HG02870 (cell line): ENCODE measurements around the gene EIF4G1.
"Not testable (repeated sequence)": the region's sequence is repeated elsewhere in the genome, so short reads cannot be mapped to it uniquely, and the experiment has no call there.

Source experiments
- ATAC-seq: cut with Tn5 transposase; IDR thresholded peaks from one replicate; pipeline ENCODE4 v1.9.1; 2021; ENCODE audit warnings: mild to moderate bottlenecking, moderate library complexity; ENCODE audit not compliant: unreplicated experiment

Gene EIF4G1, protein sequence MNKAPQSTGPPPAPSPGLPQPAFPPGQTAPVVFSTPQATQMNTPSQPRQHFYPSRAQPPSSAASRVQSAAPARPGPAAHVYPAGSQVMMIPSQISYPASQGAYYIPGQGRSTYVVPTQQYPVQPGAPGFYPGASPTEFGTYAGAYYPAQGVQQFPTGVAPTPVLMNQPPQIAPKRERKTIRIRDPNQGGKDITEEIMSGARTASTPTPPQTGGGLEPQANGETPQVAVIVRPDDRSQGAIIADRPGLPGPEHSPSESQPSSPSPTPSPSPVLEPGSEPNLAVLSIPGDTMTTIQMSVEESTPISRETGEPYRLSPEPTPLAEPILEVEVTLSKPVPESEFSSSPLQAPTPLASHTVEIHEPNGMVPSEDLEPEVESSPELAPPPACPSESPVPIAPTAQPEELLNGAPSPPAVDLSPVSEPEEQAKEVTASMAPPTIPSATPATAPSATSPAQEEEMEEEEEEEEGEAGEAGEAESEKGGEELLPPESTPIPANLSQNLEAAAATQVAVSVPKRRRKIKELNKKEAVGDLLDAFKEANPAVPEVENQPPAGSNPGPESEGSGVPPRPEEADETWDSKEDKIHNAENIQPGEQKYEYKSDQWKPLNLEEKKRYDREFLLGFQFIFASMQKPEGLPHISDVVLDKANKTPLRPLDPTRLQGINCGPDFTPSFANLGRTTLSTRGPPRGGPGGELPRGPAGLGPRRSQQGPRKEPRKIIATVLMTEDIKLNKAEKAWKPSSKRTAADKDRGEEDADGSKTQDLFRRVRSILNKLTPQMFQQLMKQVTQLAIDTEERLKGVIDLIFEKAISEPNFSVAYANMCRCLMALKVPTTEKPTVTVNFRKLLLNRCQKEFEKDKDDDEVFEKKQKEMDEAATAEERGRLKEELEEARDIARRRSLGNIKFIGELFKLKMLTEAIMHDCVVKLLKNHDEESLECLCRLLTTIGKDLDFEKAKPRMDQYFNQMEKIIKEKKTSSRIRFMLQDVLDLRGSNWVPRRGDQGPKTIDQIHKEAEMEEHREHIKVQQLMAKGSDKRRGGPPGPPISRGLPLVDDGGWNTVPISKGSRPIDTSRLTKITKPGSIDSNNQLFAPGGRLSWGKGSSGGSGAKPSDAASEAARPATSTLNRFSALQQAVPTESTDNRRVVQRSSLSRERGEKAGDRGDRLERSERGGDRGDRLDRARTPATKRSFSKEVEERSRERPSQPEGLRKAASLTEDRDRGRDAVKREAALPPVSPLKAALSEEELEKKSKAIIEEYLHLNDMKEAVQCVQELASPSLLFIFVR (N-terminal part only)

DNA sequence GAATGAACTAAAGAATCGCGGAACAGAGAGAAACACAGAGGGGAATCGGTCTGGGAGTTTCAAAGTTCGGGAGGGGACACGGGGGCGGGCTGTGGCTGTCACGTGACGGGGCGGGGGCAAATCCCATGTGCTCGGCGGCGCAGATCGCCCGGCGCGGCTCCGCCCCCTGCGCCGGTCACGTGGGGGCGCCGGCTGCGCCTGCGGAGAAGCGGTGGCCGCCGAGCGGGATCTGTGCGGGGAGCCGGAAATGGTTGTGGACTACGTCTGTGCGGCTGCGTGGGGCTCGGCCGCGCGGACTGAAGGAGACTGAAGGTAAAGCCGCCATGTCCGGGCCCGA is at the start of gene EIF4G1:
TSS of gene EIF4G1 (plus strand) at position 244 of the 337 bp plus-strand sequence. CDS start 1,191 bp downstream, outside the sequence.
- ATAC-seq = peak; percentile 82

DNA sequence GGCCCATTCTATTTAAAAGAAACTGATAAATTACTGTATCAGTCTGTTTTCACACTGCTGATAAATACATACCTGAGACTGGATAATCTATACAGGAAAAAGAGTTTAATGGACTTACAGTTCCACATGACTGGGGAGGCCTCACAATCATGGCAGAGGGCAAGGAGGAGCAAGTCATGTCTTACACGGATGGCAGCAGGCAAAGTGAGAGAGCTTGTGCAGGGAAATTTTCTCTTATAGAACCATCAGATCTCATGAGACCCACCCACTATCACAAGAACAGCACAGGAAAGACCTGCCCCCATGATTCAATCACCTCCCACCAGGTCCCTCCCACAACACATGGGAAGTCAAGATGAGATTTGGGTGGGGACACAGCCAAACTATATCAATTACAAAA is 47.2 kb upstream of the EIF4G1 start:
- ATAC-seq = not testable (repeated sequence)

DNA sequence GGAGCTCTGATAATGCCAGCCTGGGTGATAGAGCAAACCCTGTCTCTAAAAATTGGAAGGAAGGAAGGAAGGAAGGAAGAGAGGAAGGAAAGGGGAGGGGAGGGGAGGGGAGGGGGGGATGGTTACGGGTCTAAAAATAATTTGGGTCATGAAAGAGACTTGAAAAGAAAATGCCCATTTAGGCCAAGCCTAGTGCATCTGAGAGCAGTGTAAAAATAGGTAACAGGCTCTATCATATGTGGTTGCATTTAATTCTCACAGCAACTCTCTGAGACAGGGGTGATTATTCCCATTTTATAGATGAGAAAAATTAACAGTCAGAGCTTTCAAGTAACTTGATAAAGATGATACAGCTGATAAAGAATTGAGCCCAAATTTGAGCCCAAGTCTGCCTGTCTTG is 42.1 kb upstream of the EIF4G1 start:
- no peak for ATAC-seq

DNA sequence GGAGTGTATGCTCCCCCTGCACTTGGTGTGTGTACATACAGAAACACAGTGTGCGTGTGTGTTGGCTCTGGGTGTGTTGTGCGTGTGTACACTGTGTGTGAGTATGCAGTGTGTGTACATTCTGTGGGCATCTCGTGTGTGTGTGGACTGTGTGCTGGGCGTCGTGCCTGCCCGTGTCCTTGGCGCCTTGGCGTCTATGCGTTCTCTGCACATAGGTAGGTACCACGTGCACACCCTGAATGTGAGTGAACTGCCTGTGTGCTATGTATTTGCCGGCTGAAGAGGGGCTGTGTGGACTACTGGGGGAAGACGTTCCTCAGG is 39.1 kb upstream of the EIF4G1 start:
- no peak for ATAC-seq

DNA sequence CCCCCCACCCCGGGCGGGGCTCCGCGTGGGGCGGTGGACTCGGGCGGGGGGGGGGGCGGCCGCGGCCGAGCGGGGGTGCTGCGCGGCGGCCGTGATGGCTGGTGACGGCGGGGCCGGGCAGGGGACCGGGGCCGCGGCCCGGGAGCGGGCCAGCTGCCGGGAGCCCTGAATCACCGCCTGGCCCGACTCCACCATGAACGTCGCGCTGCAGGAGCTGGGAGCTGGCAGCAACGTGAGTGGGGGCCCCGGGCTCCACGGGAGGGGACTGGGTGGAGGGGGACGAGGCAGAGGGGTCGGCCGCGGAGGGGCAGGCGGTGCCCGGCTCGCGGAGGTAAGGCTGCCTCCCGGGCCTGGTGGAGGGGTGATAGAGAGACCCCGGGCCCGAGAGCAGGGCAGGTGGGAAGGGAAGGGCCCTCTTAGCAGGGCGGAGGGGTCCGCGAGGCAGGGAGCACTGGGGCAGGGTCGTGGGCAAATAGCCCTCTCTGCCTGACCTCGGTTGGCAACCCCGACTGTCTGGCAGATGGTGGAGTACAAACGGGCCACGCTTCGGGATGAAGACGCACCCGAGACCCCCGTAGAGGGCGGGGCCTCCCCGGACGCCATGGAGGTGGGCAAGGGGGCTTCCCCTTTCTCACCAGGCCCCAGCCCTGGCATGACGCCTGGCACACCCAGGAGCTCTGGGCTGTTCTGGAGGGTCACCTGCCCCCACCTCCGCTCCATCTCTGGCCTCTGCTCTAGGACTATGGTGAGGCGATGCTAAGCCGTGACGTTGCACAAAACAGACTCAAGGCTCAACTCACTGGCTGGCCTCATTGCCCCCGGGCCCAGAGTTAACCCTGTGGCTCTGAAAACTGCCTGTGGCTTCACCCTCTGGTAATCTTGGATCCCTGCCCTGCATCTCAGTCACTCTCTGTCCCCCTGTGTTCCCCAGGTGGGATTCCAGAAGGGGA is 38.2 kb upstream of the EIF4G1 start, which contains the start of gene ECE2:
TSS of gene ECE2 (plus strand) at position 62 of the 950 bp plus-strand sequence. CDS start at position 194, 132 bp downstream.
- ATAC-seq = no peak

DNA sequence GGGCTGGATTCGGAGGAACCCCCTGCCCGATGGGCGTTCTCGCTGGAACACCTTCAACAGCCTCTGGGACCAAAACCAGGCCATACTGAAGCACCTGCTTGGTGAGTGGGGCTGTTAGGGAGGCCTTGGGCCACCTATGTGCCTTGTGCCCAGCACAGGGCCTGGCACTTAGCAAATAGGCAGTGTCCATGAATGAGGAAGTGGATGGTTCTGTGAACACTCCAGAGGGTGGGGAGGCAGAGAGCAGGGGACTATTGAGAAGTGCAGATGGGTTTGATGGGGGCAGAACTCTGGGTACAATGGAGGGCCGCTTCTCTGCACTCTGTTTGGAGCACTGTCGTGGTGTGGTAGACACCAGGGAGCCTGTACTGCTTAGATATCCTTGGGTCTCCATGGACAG is 37.0 kb upstream of the EIF4G1 start:
- no peak for ATAC-seq

DNA sequence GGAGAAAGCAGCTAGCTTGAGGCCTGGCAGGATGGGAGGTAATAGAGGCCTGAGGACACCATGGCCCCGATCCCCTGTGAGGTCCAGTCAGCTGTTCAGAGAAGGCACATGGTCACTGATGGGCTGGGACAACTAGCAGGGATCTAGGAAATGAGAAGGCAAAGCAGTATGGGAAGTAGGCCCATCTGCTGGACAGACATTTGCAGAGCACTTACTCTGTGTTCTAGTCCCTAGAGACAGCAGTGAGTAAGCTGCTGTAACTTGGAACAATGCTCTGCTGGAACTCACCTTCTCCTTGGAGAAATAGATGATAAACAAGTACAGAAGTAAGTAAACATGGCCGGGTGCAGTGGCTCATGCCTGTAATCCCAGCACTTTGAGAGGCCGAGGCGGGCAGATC is 31.5 kb upstream of the EIF4G1 start:
- ATAC-seq = no peak

DNA sequence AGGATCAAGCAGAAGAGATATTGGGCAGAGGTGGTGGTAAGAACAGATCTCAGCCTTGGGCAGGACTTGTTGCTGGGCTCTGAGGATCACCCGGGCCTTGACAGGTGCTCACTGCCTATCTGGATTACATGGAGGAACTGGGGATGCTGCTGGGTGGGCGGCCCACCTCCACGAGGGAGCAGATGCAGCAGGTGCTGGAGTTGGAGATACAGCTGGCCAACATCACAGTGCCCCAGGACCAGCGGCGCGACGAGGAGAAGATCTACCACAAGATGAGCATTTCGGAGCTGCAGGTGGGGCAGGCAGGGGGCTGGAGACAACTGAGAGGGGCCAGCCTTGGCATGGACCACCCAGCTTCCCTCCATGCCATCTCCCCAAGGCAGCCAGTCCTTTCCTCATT is 30.7 kb upstream of the EIF4G1 start:
- no peak for ATAC-seq

DNA sequence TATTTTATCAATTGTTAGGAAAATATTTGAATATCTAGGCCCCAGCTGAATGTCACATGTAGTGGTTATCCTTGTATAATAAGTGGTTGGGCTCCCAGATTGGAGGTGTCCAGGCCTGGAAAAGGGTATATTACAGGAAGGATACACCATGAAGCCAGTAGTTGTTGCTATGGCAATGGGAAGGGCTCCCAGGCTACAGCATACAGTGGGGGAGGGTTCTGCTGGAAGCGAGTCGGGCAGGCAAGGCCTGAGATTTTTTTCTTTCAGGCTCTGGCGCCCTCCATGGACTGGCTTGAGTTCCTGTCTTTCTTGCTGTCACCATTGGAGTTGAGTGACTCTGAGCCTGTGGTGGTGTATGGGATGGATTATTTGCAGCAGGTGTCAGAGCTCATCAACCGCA is 29.7 kb upstream of the EIF4G1 start:
- ATAC-seq = no peak

DNA sequence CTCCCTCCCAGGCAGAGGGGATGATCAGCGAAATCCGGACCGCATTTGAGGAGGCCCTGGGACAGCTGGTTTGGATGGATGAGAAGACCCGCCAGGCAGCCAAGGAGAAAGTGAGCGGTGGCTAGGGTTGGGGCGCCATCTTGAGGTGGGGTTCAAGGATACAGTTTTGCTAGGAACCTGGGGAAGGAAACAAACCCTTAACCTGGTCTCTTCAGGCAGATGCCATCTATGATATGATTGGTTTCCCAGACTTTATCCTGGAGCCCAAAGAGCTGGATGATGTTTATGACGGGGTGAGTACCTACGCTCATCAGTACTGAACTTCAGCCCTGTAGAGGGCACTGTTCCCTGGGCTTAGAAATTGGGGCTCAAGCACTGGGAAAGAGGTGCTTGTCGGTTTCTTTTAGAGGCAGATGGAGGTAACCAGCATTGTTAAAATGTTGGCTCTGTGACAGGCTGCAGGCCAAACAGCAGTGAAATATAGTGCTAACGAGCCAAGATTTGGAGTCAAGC is 24.9 kb upstream of the EIF4G1 start:
- no peak for ATAC-seq

DNA sequence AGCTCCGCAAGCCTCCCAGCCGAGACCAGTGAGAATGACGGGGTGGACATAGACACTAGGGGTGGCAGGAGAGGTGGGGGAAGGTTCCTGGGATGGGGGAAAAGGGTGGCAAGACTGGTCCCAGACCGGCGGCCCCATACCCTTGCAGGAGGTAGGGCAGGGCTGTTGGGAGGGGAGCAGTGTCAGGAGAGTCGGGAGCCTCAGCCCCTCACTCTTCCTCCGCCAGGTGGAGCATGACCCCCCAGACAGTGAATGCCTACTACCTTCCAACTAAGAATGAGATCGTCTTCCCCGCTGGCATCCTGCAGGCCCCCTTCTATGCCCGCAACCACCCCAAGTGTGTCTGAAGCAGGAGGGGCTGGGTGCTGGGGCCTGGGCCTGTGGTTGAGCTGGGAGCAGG is 24.1 kb upstream of the EIF4G1 start:
- no peak for ATAC-seq

DNA sequence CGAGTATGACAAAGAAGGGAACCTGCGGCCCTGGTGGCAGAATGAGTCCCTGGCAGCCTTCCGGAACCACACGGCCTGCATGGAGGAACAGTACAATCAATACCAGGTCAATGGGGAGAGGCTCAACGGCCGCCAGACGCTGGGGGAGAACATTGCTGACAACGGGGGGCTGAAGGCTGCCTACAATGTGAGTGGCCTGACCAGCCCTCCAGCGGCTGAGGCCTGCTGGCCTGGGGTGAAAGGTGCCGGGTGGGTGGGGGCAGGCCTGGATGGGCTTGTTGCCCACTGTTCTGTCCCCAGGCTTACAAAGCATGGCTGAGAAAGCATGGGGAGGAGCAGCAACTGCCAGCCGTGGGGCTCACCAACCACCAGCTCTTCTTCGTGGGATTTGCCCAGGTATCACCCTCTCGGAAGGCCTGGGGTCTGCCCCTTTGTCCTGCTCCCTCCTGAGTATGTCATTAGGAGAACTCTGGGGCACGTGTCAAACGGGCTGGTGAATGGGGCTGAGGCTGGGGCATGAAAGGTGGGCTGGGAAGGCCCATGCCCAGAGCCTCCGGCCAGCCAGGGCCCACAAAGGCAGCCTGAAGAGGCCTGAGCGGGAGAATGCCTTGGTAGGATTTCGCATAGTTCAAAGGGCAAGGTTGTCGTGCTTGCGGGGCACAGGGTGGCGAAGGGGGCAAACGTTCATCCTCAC is 23.2 kb upstream of the EIF4G1 start:
- ATAC-seq = no peak

DNA sequence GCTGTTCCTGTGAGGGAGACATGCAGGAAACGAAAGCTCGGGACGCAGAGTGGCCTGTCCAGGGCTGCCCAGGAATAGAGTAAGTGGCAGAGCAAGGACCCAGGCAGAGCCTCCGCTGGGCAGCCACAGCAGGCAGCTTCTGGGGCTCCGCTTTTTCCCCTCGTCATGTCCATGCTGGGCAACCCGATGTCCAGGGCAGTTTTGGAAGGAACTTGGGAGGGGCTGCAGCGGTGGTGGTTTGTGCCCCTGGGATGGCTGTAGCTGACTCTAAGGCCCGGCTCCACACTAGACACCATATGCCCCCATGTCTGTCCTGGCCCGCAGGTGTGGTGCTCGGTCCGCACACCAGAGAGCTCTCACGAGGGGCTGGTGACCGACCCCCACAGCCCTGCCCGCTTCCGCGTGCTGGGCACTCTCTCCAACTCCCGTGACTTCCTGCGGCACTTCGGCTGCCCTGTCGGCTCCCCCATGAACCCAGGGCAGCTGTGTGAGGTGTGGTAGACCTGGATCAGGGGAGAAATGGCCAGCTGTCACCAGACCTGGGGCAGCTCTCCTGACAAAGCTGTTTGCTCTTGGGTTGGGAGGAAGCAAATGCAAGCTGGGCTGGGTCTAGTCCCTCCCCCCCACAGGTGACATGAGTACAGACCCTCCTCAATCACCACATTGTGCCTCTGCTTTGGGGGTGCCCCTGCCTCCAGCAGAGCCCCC is 22.5 kb upstream of the EIF4G1 start:
- ATAC-seq = no peak

DNA sequence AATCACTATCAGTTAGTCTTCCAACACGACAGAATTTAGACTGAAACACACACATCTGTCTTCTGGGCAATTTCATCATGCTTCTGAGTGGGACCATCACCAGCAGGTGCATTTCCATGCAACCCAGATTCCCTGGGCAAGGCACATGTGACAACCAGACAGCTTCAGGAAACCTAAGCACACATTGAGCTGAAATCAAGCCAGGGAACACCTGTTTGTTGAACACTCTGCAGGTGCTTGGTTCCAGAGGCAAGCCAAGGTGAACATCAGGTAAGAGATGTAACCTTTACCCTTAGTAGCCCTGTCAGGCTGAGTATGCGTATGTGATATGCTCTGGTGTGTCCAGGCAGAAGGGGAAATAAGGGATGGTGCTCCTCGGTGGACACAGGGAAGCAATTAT is 18.6 kb upstream of the EIF4G1 start:
- no peak for ATAC-seq

DNA sequence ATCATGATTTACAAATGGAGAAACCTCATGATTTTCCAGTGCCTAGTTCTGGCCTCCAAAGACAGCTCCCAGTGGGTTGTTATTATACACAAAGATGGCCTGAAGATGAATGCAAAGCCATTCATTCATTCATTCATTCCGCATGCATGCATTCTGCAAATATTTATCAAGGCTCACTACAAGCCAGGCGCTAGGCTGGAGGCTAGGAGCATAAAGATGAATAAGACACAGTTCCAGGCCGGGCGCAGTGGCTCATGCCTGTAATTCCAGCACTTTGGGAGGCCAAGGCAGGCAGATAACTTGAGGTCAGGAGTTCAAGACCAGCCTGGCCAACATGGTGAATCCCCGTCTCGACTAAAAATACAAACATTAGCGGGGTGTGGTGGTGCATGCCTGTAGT is 17.8 kb upstream of the EIF4G1 start:
- ATAC-seq = no peak

DNA sequence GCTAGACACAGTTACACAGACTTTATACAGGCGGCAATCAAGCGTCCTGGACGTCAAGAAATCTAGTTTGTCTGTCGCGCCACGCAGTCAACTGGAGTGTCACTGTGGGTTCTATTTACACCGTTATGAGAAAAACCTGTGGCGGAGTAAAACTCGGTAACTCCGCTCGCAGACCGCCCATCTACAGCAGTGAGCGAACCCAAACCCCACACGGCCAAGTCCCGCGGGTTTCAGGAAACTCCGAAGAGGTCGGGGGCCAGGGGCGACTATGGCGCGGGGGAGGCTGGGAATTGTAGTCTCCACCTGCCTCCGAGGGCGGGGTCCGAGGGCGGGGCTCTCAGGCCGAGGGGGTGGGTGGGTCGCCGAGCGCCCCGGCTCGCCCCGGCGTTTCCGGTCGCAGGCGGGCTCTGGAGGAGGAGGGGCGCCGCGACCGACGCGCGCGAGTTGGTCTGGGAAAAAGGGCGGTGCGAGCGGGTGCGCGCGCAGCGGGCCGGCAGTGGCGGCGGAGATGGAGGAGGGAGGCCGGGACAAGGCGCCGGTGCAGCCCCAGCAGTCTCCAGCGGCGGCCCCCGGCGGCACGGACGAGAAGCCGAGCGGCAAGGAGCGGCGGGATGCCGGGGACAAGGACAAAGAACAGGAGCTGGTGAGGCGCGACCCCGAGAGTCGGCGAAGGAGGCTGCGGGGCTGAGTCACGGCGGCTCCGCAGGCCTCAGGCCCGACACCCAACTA is 15.5 kb upstream of the EIF4G1 start, which contains the start of gene PSMD2:
TSS of gene PSMD2 (plus strand) at position 483 of the 729 bp plus-strand sequence. CDS start at position 509, 26 bp downstream.
- ATAC-seq = peak; percentile 86

DNA sequence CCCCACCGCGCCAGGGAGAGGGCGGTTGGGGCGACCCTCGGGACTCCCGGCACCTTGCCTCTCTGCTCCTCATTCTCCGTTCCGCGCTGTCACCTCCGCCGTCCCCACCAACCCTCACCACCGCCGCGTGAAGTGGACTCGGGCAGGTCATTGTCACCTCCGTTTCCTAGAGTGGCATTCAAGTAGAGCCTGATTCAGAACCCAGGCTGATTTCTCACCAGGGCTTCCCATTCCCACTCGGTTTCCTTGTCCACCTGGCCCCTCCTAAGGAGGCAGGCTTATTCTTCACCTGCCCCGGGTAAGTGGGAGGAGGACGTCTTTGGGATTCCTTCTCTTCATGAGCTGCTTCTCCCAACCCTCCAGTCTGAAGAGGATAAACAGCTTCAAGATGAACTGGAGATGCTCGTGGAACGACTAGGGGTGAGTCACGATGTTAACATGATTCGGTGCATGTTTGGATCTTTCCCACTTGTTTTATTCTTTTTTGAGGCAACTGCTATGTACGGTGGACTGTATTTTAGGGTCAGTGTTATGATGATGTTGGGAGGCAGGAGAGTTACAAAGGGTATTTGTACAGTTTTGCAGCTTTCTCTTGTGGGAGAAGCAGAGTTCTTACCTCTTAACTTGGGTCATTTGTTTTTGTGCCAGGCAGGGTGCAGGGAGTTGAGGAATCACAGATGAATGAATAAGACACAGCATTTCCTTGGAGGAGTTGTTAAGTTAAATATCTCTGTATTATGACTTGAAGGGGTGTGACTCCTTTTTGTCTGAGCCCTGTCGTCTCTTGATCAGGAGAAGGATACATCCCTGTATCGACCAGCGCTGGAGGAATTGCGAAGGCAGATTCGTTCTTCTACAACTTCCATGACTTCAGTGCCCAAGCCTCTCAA is 14.7 kb upstream of the EIF4G1 start:
- no peak for ATAC-seq
